ENCODE results near the gene CACNA2D2.

CACNA2D2 gene

GRCh38 chr3:50427217-50427616 is 76.2 kb downstream of the CACNA2D2 start:
- no peaks in the 10 kb centered on the region for H3K9me2 ChIP-seq (ENCODE audit: low read depth, low read length)
- no peak overlapping the region for H2AFZ ChIP-seq (ENCODE audit: low read length)
- H3K4me3 ChIP-seq (ENCODE audit: low read depth, low read length, poor library complexity, severe bottlenecking) = no peak overlapping the region
- TF ChIP-seq EZH2 (IDR thresholded peaks at IDR 0.05; ENCODE audit: borderline replicate concordance, low read length) (no peak), CTCF (IDR thresholded peaks at IDR 0.05; ENCODE audit: low read length) (no peak)
- H3F3A ChIP-seq (ENCODE audit: insufficient read depth, low read length) = no peaks in the 10 kb centered on the region
- no peaks in the 10 kb centered on the region for H3K4me1 ChIP-seq (ENCODE audit: insufficient read depth, low read length, severe bottlenecking)
- no peak overlapping the region for H3K27ac ChIP-seq (ENCODE audit: low read depth, low read length, poor library complexity, severe bottlenecking)
- no peak overlapping the region for H3K4me2 ChIP-seq (ENCODE audit: low read length)
- H3K27me3 ChIP-seq (ENCODE audit: insufficient read depth, low read length) = 0 out of 2 replicates have a peak, but pooled peaks cover 4% of the 10 kb centered on the region
- H3K9ac ChIP-seq (ENCODE audit: low read length) = no peak overlapping the region
- no peaks in the 10 kb centered on the region for H4K20me1 ChIP-seq (ENCODE audit: insufficient read depth, low read length)
- no peaks in the 10 kb centered on the region for H3K79me2 ChIP-seq (ENCODE audit: insufficient read depth, low read length)
- H3K36me3 ChIP-seq (ENCODE audit: insufficient read depth, low read length) = no peaks in the 10 kb centered on the region
- no peaks in the 10 kb centered on the region for H3K9me3 ChIP-seq (ENCODE audit: low read length)

GRCh38 chr3:50425911-50426310 is 77.5 kb downstream of the CACNA2D2 start:
- Histone ChIP-seq H3K9ac (ENCODE audit: low read length) (no peak overlapping the region), H3K27me3 (ENCODE audit: insufficient read depth, low read length) (0 out of 2 replicates have a peak, but pooled peaks cover 4% of the 10 kb centered on the region), H3F3A (ENCODE audit: insufficient read depth, low read length) (no peaks in the 10 kb centered on the region), H3K36me3 (ENCODE audit: insufficient read depth, low read length) (no peaks in the 10 kb centered on the region), H3K9me2 (ENCODE audit: low read depth, low read length) (no peaks in the 10 kb centered on the region), H2AFZ (ENCODE audit: low read length) (no peak overlapping the region), H3K4me1 (ENCODE audit: insufficient read depth, low read length, severe bottlenecking) (no peaks in the 10 kb centered on the region), H4K20me1 (ENCODE audit: insufficient read depth, low read length) (no peaks in the 10 kb centered on the region), H3K27ac (ENCODE audit: low read depth, low read length, poor library complexity, severe bottlenecking) (no peak overlapping the region), H3K9me3 (ENCODE audit: low read length) (no peaks in the 10 kb centered on the region), H3K4me3 (ENCODE audit: low read depth, low read length, poor library complexity, severe bottlenecking) (no peak overlapping the region), H3K79me2 (ENCODE audit: insufficient read depth, low read length) (no peaks in the 10 kb centered on the region), H3K4me2 (ENCODE audit: low read length) (no peak overlapping the region)
- TF ChIP-seq CTCF (IDR thresholded peaks at IDR 0.05; ENCODE audit: low read length) = no peak
- TF ChIP-seq EZH2 (IDR thresholded peaks at IDR 0.05; ENCODE audit: borderline replicate concordance, low read length) = no peak

GRCh38 chr3:50423543-50423942 is 79.9 kb downstream of the CACNA2D2 start:
- Histone ChIP-seq H3K27ac (ENCODE audit: low read depth, low read length, poor library complexity, severe bottlenecking) (no peak overlapping the region), H3K4me2 (ENCODE audit: low read length) (no peak overlapping the region), H3K9me3 (ENCODE audit: low read length) (no peaks in the 10 kb centered on the region), H3K4me1 (ENCODE audit: insufficient read depth, low read length, severe bottlenecking) (no peaks in the 10 kb centered on the region), H3K9me2 (ENCODE audit: low read depth, low read length) (no peaks in the 10 kb centered on the region), H3K27me3 (ENCODE audit: insufficient read depth, low read length) (0 out of 2 replicates have a peak, but pooled peaks cover 4% of the 10 kb centered on the region), H3K79me2 (ENCODE audit: insufficient read depth, low read length) (no peaks in the 10 kb centered on the region), H3K9ac (ENCODE audit: low read length) (no peak overlapping the region), H4K20me1 (ENCODE audit: insufficient read depth, low read length) (no peaks in the 10 kb centered on the region), H2AFZ (ENCODE audit: low read length) (no peak overlapping the region), H3F3A (ENCODE audit: insufficient read depth, low read length) (no peaks in the 10 kb centered on the region), H3K4me3 (ENCODE audit: low read depth, low read length, poor library complexity, severe bottlenecking) (no peak overlapping the region), H3K36me3 (ENCODE audit: insufficient read depth, low read length) (no peaks in the 10 kb centered on the region)
- TF ChIP-seq CTCF (IDR thresholded peaks at IDR 0.05; ENCODE audit: low read length) (no peak), EZH2 (IDR thresholded peaks at IDR 0.05; ENCODE audit: borderline replicate concordance, low read length) (no peak)

All from OCI-LY1 (cell line).